Endothelial cell of umbilical vein (primary cell): ENCODE measurements around the gene CDX1. TPM values are rescaled to one million over a fixed set of nuclear protein-coding genes. Genes with fewer than 3 reads are reported as not detected.

Experiments used
- BruUV-seq: library from RNA; stranded (reverse); fragments of 400-500 nt; replicated peaks from 2 replicates; lab custom pipeline; 2021; lab: Mats Ljungman, UMichigan
- CTCF ChIA-PET: fragments of 300-600, 350-600 bp; sonication (Branson Sonifier 250); formaldehyde crosslinking; loops from one replicate; lab custom pipeline; 2021; ENCODE audit warnings: antibody characterized with exemption, inconsistent platforms; lab: Charles Lee
- POLR2A ChIA-PET: fragments of 300-600, 350-600 bp; sonication (Branson Sonifier 250); formaldehyde crosslinking; loops from one replicate; lab custom pipeline; 2021; ENCODE audit warnings: antibody characterized with exemption, inconsistent platforms; lab: Charles Lee
- DNase-seq: peaks from one replicate; pipeline ENCODE4 v3.0.0-alpha.2; 2011; ENCODE audit warnings: low read depth, low spot score
- FAIRE-seq: peaks from 2 replicates; lab custom pipeline; 2011; peaks lifted over from hg19 to GRCh38; lab: Jason Lieb, UNC
- H2AFZ ChIP-seq: 2 replicates; pipeline ENCODE4 v1.6.0; 2012; ENCODE audit warnings: low read depth, low read length, control low read depth, inconsistent platforms
- H3K27ac ChIP-seq: 2 replicates; pipeline ENCODE4 v1.5.1; 2011; ENCODE audit warnings: low read depth, mild to moderate bottlenecking, control low read depth, low read length, moderate library complexity; ENCODE audit not compliant: insufficient read depth
- H3K27me3 ChIP-seq, 2 experiments: 2 replicates each; pipeline versions ENCODE4 v1.6.0 to v1.6.1; 2011; ENCODE audit warnings: low read length in 2 of 2, mixed read lengths in 1 of 2; ENCODE audit not compliant: control insufficient read depth in 2 of 2, insufficient read depth in 2 of 2
- H3K36me3 ChIP-seq, 2 experiments: 2 replicates in 1 of 2; 3 replicates in 1 of 2; pipeline ENCODE4 v1.5.1; 2011; ENCODE audit warnings: low read length in 2 of 2, mild to moderate bottlenecking in 1 of 2, moderate library complexity in 1 of 2; ENCODE audit not compliant: control insufficient read depth in 2 of 2, insufficient read depth in 2 of 2; ENCODE audit errors: extremely low read depth in 1 of 2
- H3K4me1 ChIP-seq: 3 replicates; pipeline ENCODE4 v1.5.1; 2011; ENCODE audit warnings: mild to moderate bottlenecking, low read length; ENCODE audit not compliant: control insufficient read depth, insufficient read depth; ENCODE audit errors: extremely low read depth
- H3K4me2 ChIP-seq: 2 replicates; pipeline ENCODE4 v1.6.1; 2011; ENCODE audit warnings: low read length, control low read depth, mixed read lengths; ENCODE audit not compliant: insufficient read depth
- H3K4me3 ChIP-seq, 3 experiments: fragments of 200-600 bp in 1 of 3; sonication (generic), shearing (Covaris generic) in 1 of 3; replicated peaks in 1 of 3; 2 replicates each; pipeline ENCODE4 v1.5.1; 2011 to 2016; ENCODE audit warnings: control low read depth in 3 of 3, low read length in 3 of 3, mild to moderate bottlenecking in 2 of 3, inconsistent platforms in 1 of 3, low read depth in 1 of 3, moderate library complexity in 1 of 3; ENCODE audit not compliant: insufficient read depth in 1 of 3
- H3K79me2 ChIP-seq: 2 replicates; pipeline ENCODE4 v1.6.0; 2012; ENCODE audit warnings: low read length, inconsistent platforms; ENCODE audit not compliant: control insufficient read depth, insufficient read depth
- H3K9ac ChIP-seq: replicated peaks from 2 replicates; pipeline ENCODE3; 2011; ENCODE audit warnings: low read length, control low read depth; ENCODE audit not compliant: insufficient read depth; ENCODE audit errors: extremely low read depth
- H3K9me1 ChIP-seq: replicated peaks from 3 replicates; pipeline ENCODE4 v1.6.0; 2011; ENCODE audit warnings: mild to moderate bottlenecking, low read length; ENCODE audit not compliant: control insufficient read depth, insufficient read depth; ENCODE audit errors: extremely low read depth
- H3K9me3 ChIP-seq: replicated peaks from 2 replicates; pipeline ENCODE4 v1.5.1; 2012; ENCODE audit warnings: low read length, inconsistent platforms; ENCODE audit not compliant: control insufficient read depth, insufficient read depth
- H4K20me1 ChIP-seq: replicated peaks from 2 replicates; pipeline ENCODE3; 2011; ENCODE audit warnings: mild to moderate bottlenecking, low read length; ENCODE audit not compliant: control insufficient read depth, insufficient read depth; ENCODE audit errors: extremely low read depth
- CTCF ChIP-seq, 2 donors: IDR thresholded peaks; 1 replicate in 1 of 2; 2 replicates in 1 of 2; pipeline ENCODE4 v1.5.1; 2011; ENCODE audit warnings: low read length in 2 of 2, mild to moderate bottlenecking in 2 of 2, moderate library complexity in 2 of 2, control low read depth in 1 of 2, inconsistent platforms in 1 of 2, low read depth in 1 of 2; ENCODE audit not compliant: insufficient read depth in 1 of 2; ENCODE audit errors: extremely low read depth in 1 of 2
- EZH2 ChIP-seq: IDR thresholded peaks from 2 replicates; pipeline ENCODE4 v1.6.1; 2012; ENCODE audit warnings: borderline replicate concordance, low read depth, mild to moderate bottlenecking, moderate library complexity, low read length, inconsistent platforms; ENCODE audit not compliant: severe bottlenecking
- FOS ChIP-seq: IDR thresholded peaks from 2 replicates; pipeline ENCODE4 v1.6.1; 2011; ENCODE audit warnings: mild to moderate bottlenecking, low read length, moderate library complexity, borderline replicate concordance; ENCODE audit not compliant: insufficient read depth
- GATA2 ChIP-seq: IDR thresholded peaks from 2 replicates; pipeline ENCODE4 v1.7.0; 2011; ENCODE audit warnings: low read depth, mild to moderate bottlenecking, moderate library complexity, mixed read lengths, low read length; ENCODE audit not compliant: insufficient read length, insufficient read depth
- JUN ChIP-seq: IDR thresholded peaks from 2 replicates; pipeline ENCODE4 v1.6.1; 2011; ENCODE audit warnings: borderline replicate concordance, low read depth; ENCODE audit not compliant: insufficient read length, insufficient read depth
- MAX ChIP-seq: IDR thresholded peaks from 2 replicates; pipeline ENCODE4 v1.6.1; 2011; ENCODE audit not compliant: insufficient read depth, insufficient read length
- MYC ChIP-seq: IDR thresholded peaks from one replicate; pipeline ENCODE4 v1.6.1; 2011; ENCODE audit warnings: mild to moderate bottlenecking, low read depth, low read length
- POLR2A ChIP-seq: IDR thresholded peaks from 2 replicates; pipeline ENCODE4 v1.6.1; 2012; ENCODE audit warnings: low read depth, mild to moderate bottlenecking, control low read depth, low read length
- POLR2AphosphoS5 ChIP-seq: IDR thresholded peaks from 2 replicates; pipeline ENCODE4 v1.6.1; 2012; ENCODE audit warnings: low read depth, mild to moderate bottlenecking, control low read depth, low read length, moderate library complexity; ENCODE audit not compliant: insufficient read depth
- dilution Hi-C: fragments of 300-500 bp; cut with MboI; formaldehyde crosslinking; loops from one replicate; pipeline ENCODE4 v1.15.0; 2019; ENCODE audit warnings: low sequenced_read_pairs; ENCODE audit not compliant: extremely low pct_ligation_motif_present
- intact Hi-C: fragments of 100-400 bp; cut with micrococcal nuclease; formaldehyde crosslinking; loops from one replicate; pipeline ENCODE4 v1.10.0; 2022
- polyA plus RNA-seq, 4 experiments: library from polyadenylated mRNA; depleted of rRNA in 3 of 4; stranded (reverse) in 3 of 4; unstranded in 1 of 4; fragments of >200 nt; gene quantifications; 2 replicates each; pipeline versions ENCODE4 v1.2.1 to v1.2.3, GENCODE V29; 2011 to 2012; ENCODE audit warnings: missing spikeins in 1 of 4
- total RNA-seq: library from RNA; stranded (reverse); gene quantifications from 2 replicates; pipeline ENCODE4 v1.2.3, GENCODE V29; 2021

CDX1 gene
- total and polyA plus RNA-seq, 2 donors (not counting 3 experiments of a cell fraction or from before 2014, with no cell fraction given): not detected

- dilution Hi-C loops (no loop called here), intact Hi-C loops (no loop called here)
- Histone ChIP-seq H3K9me3 (no peaks in the 10 kb centered on the region), H3K9me1 (no peaks in the 10 kb centered on the region), H3K4me3 (no peak overlapping the region), H4K20me1 (no peaks in the 10 kb centered on the region), H3K27ac (no peak overlapping the region), H3K4me2 (no peak overlapping the region), H3K36me3 (no peaks in the 10 kb centered on the region), H2AFZ (no peak overlapping the region), H3K9ac (no peak overlapping the region), H3K79me2 (no peaks in the 10 kb centered on the region), H3K27me3 (no peaks in the 10 kb centered on the region), H3K4me1 (peaks cover 6% of the 10 kb centered on the region)
- no peak for FAIRE-seq
- no peak for DNase-seq
- TF ChIP-seq EZH2 (no peak), GATA2 (no peak), POLR2A (no peak), FOS (no peak), MAX (no peak), JUN (no peak), CTCF (IDR thresholded peaks at IDR 0.05; ENCODE audit: extremely low read depth in 1 of 2, insufficient read depth in 1 of 2, low read depth in 1 of 2, low read length in 2 of 2) (no peak), MYC (no peak), POLR2AphosphoS5 (no peak)
- CTCF ChIA-PET: interaction anchor here (1.5 to 2.6 kb wide), 4 partner anchors 9 to 291 kb away, joined by 4 to 6 read pairs (median 4); partner anchors contain the start of gene PDGFRB
- POLR2A ChIA-PET: no interaction called here
- no TSS peak for BruUV-seq
Measured at GRCh38 chr5:150144879-150145278, 21.7 kb upstream of the CDX1 start.
